IMR-90 (cell line): ENCODE results near the gene MPPED2. TPM values are rescaled to one million over a fixed set of nuclear protein-coding genes. Genes with fewer than 3 reads are reported as not detected.

Experiments used
- ATAC-seq: fragments of 200-7000 bp; cut with Tn5 transposase; 2 replicates; pipeline ENCODE4 v1.9.1; 2020; ENCODE audit warnings: low read depth, mild to moderate bottlenecking, moderate library complexity
- BruUV-seq: library from RNA; stranded (reverse); fragments of 400-500 nt; replicated peaks from 2 replicates; lab custom pipeline; 2021; lab: Mats Ljungman, UMichigan
- CTCF ChIA-PET: fragments of 300-600 bp; formaldehyde crosslinking; extraction: SDS; loops from one replicate; lab custom pipeline; 2021; ENCODE audit warnings: antibody characterized with exemption; lab: Yijun Ruan, JAX
- POLR2A ChIA-PET: fragments of 300-600 bp; sonication (Branson Sonifier 250); formaldehyde crosslinking; loops from one replicate; lab custom pipeline; 2022; ENCODE audit warnings: antibody characterized with exemption; ENCODE audit not compliant: unreplicated experiment; lab: Charles Lee
- DNase-seq: peaks from one replicate; pipeline ENCODE4 v3.0.0; 2013
- H2AFZ ChIP-seq: replicated peaks from 2 replicates; pipeline ENCODE3; 2013; ENCODE audit warnings: low read length, mild to moderate bottlenecking; ENCODE audit not compliant: poor library complexity
- H2AK5ac ChIP-seq: 2 replicates; pipeline ENCODE4 v1.6.1; 2013; ENCODE audit warnings: low read depth, low read length, inconsistent platforms
- H2AK9ac ChIP-seq: replicated peaks from 2 replicates; pipeline ENCODE3; 2013; ENCODE audit warnings: mild to moderate bottlenecking, low read depth, low read length, moderate library complexity; ENCODE audit not compliant: poor library complexity
- H2BK120ac ChIP-seq: 2 replicates; pipeline ENCODE4 v1.6.1; 2013; ENCODE audit warnings: low read depth, low read length, inconsistent platforms
- H2BK15ac ChIP-seq: 3 replicates; pipeline ENCODE4 v1.6.1; 2013; ENCODE audit warnings: low read depth, low read length, inconsistent platforms
- H2BK20ac ChIP-seq: 2 replicates; pipeline ENCODE4 v1.6.1; 2013; ENCODE audit warnings: low read depth, mild to moderate bottlenecking, inconsistent platforms, low read length, moderate library complexity
- H2BK5ac ChIP-seq: 2 replicates; pipeline ENCODE4 v1.6.1; 2013; ENCODE audit warnings: mild to moderate bottlenecking, low read depth, low read length, inconsistent platforms; ENCODE audit not compliant: poor library complexity, severe bottlenecking
- H3K14ac ChIP-seq: replicated peaks from 2 replicates; pipeline ENCODE4 v1.6.1; 2013; ENCODE audit warnings: low read depth, low read length, inconsistent platforms
- H3K18ac ChIP-seq: 2 replicates; pipeline ENCODE4 v1.6.1; 2013; ENCODE audit warnings: low read depth, low read length, control low read depth
- H3K23ac ChIP-seq: 2 replicates; pipeline ENCODE4 v1.6.1; 2013; ENCODE audit warnings: low read depth, low read length, inconsistent platforms
- H3K27ac ChIP-seq: 2 replicates; pipeline ENCODE4 v1.5.1; 2013; ENCODE audit warnings: mild to moderate bottlenecking, control low read depth, low read length; ENCODE audit not compliant: insufficient read depth
- H3K27me3 ChIP-seq: 2 replicates; pipeline ENCODE4 v1.6.1; 2013; ENCODE audit warnings: low read length; ENCODE audit not compliant: control insufficient read depth, insufficient read depth
- H3K36me3 ChIP-seq: 2 replicates; pipeline ENCODE4 v1.6.1; 2013; ENCODE audit warnings: low read length, mixed read lengths; ENCODE audit not compliant: control insufficient read depth, insufficient read depth
- H3K4ac ChIP-seq: 2 replicates; pipeline ENCODE4 v1.6.1; 2013; ENCODE audit warnings: low read depth, low read length, inconsistent platforms
- H3K4me1 ChIP-seq: 2 replicates; pipeline ENCODE4 v1.6.1; 2013; ENCODE audit warnings: low read length, mixed read lengths; ENCODE audit not compliant: control insufficient read depth, insufficient read depth
- H3K4me2 ChIP-seq: 2 replicates; pipeline ENCODE4 v1.6.1; 2013; ENCODE audit warnings: low read depth, mild to moderate bottlenecking, control low read depth, low read length, moderate library complexity
- H3K4me3 ChIP-seq: 2 replicates; pipeline ENCODE4 v1.5.1; 2013; ENCODE audit warnings: low read depth, mild to moderate bottlenecking, control low read depth, low read length, moderate library complexity; ENCODE audit not compliant: insufficient read depth
- H3K56ac ChIP-seq: 2 replicates; pipeline ENCODE4 v1.6.1; 2013; ENCODE audit warnings: low read length, inconsistent platforms; ENCODE audit not compliant: insufficient read depth; ENCODE audit errors: extremely low read depth
- H3K79me1 ChIP-seq, 2 experiments: 2 replicates each; pipeline ENCODE4 v1.6.1; 2013; ENCODE audit warnings: low read length in 2 of 2, inconsistent platforms in 1 of 2, low read depth in 1 of 2
- H3K9ac ChIP-seq: 2 replicates; pipeline ENCODE4 v1.6.1; 2013; ENCODE audit warnings: low read depth, low read length, control low read depth
- H3K9me1 ChIP-seq: 2 replicates; pipeline ENCODE4 v1.6.1; 2013; ENCODE audit warnings: low read length, inconsistent platforms; ENCODE audit not compliant: insufficient read depth
- H3K9me3 ChIP-seq: 2 replicates; pipeline ENCODE4 v1.6.1; 2013; ENCODE audit warnings: low read length; ENCODE audit not compliant: control insufficient read depth, insufficient read depth
- H4K20me1 ChIP-seq: 2 replicates; pipeline ENCODE4 v1.6.1; 2013; ENCODE audit warnings: low read length, inconsistent platforms; ENCODE audit not compliant: insufficient read depth
- H4K5ac ChIP-seq: 2 replicates; pipeline ENCODE4 v1.6.1; 2013; ENCODE audit warnings: mild to moderate bottlenecking, low read depth, low read length, control low read depth
- H4K8ac ChIP-seq, 2 experiments: 2 replicates each; pipeline ENCODE4 v1.6.1; 2013; ENCODE audit warnings: low read depth in 2 of 2, low read length in 2 of 2, control low read depth in 1 of 2, inconsistent platforms in 1 of 2
- H4K91ac ChIP-seq: 2 replicates; pipeline ENCODE4 v1.6.1; 2013; ENCODE audit warnings: low read depth, low read length, inconsistent platforms; ENCODE audit not compliant: insufficient read depth
- BHLHE40 ChIP-seq: fragments of 150-350 bp; IDR thresholded peaks from 2 replicates; pipeline ENCODE4 v1.6.1; 2016; ENCODE audit warnings: mild to moderate bottlenecking, low read depth, low read length
- CEBPB ChIP-seq: IDR thresholded peaks from 2 replicates; pipeline ENCODE4 v1.6.1; 2012; ENCODE audit warnings: low read depth, low read length, improper control_type of control experiment
- CHD1 ChIP-seq: IDR thresholded peaks from 2 replicates; pipeline ENCODE4 v1.6.1; 2012; ENCODE audit warnings: low read depth, low read length, improper control_type of control experiment
- ELK1 ChIP-seq: fragments of 150-350 bp; IDR thresholded peaks from 2 replicates; pipeline ENCODE4 v1.6.1; 2016; ENCODE audit warnings: low read depth, mild to moderate bottlenecking, low read length, moderate library complexity, borderline replicate concordance
- MAZ ChIP-seq: IDR thresholded peaks from 2 replicates; pipeline ENCODE4 v1.6.1; 2012; ENCODE audit warnings: low read depth, mild to moderate bottlenecking, low read length, improper control_type of control experiment, moderate library complexity, borderline replicate concordance
- NFE2L2 ChIP-seq: fragments of 150-350 bp; IDR thresholded peaks from 2 replicates; pipeline ENCODE4 v1.6.1; 2016; ENCODE audit warnings: low read depth, mild to moderate bottlenecking, low read length
- RAD21 ChIP-seq: IDR thresholded peaks from 2 replicates; pipeline ENCODE4 v1.6.1; 2012; ENCODE audit warnings: low read length, improper control_type of control experiment
- RFX5 ChIP-seq: IDR thresholded peaks from 2 replicates; pipeline ENCODE4 v1.8.0; 2012; ENCODE audit warnings: low read depth, mild to moderate bottlenecking, low read length, moderate library complexity
- WGBS, 2 experiments: methylation state at CpG; one replicate each; pipeline versions ENCODE4 v1.1.5 to v1.1.7; 2013; ENCODE audit warnings: missing lambda C conversion rate in 2 of 2; ENCODE audit not compliant: insufficient read length in 1 of 2; ENCODE audit errors: extremely low coverage in 2 of 2; 5-methylcytosine and 5-hydroxymethylcytosine counted together
- dilution Hi-C: fragments of 300-500 bp; cut with HindIII; formaldehyde crosslinking; loops from one replicate; pipeline ENCODE4 v1.14.3; 2018; ENCODE audit warnings: low sequenced_read_pairs; ENCODE audit not compliant: unreplicated experiment
- in situ Hi-C: fragments of 300-500 bp; cut with MboI; formaldehyde crosslinking; loops from 3 replicates; pipeline ENCODE4 v1.14.3; 2019; ENCODE audit warnings: low sequenced_read_pairs, inconsistent platforms, mixed read lengths
- intact Hi-C: fragments of 100-400 bp; cut with micrococcal nuclease; formaldehyde crosslinking; loops from 2 replicates; pipeline ENCODE4 v1.10.0; 2022
- polyA plus RNA-seq, 3 experiments: library from polyadenylated mRNA; depleted of rRNA; stranded (reverse); fragments of >200 nt; gene quantifications; 2 replicates each; pipeline ENCODE4 v1.2.3, GENCODE V29; 2012; ENCODE audit warnings: low replicate concordance in 1 of 3
- total RNA-seq: library from RNA; depleted of rRNA; stranded (reverse); fragments of >200 nt; gene quantifications from 2 replicates; pipeline ENCODE4 v1.2.3, GENCODE V29; 2012

MPPED2 gene
- total and polyA plus RNA-seq, 2 of the 4 experiments (the other 2 are of a cell fraction): 0.10 TPM; not detected in 1

GRCh38 chr11:30549565-30549964 is 36.6 kb downstream of the MPPED2 start:
- ATAC-seq (no peak), DNase-seq (no peak)
- H2BK120ac ChIP-seq: no peak overlapping the region
- H3K36me3 ChIP-seq: no peaks in the 10 kb centered on the region
- H3K27me3 ChIP-seq: no peaks in the 10 kb centered on the region
- H2BK20ac ChIP-seq: no peak overlapping the region
- ChIA-PET CTCF (no interaction called here), POLR2A (no interaction called here)
- no peaks in the 10 kb centered on the region for H3K79me1 ChIP-seq
- TF ChIP-seq RAD21 (no peak), CHD1 (no peak), BHLHE40 (no peak), NFE2L2 (no peak), MAZ (no peak), RFX5 (no peak), CEBPB (no peak), ELK1 (no peak)
- H3K4ac ChIP-seq: no peak overlapping the region
- no peak overlapping the region for H4K91ac ChIP-seq
- H2AFZ ChIP-seq: no peak overlapping the region
- no peaks in the 10 kb centered on the region for H4K20me1 ChIP-seq
- H4K8ac ChIP-seq: no peak overlapping the region
- H3K18ac ChIP-seq: no peak overlapping the region
- H3K9me1 ChIP-seq: no peaks in the 10 kb centered on the region
- H4K5ac ChIP-seq: no peak overlapping the region
- H2BK15ac ChIP-seq: no peak overlapping the region
- H3K4me1 ChIP-seq: no peaks in the 10 kb centered on the region
- H3K23ac ChIP-seq: no peak overlapping the region
- H3K14ac ChIP-seq: no peak overlapping the region
- H3K4me3 ChIP-seq: no peak overlapping the region
- no CpG with 5 or more reads among the region's 4 CpGs for WGBS, 2 experiments
- no peak overlapping the region for H3K56ac ChIP-seq
- no TSS peak for BruUV-seq
- no peak overlapping the region for H2AK9ac ChIP-seq
- H3K27ac ChIP-seq: no peak overlapping the region
- H2BK5ac ChIP-seq: no peak overlapping the region
- no peak overlapping the region for H2AK5ac ChIP-seq
- no peaks in the 10 kb centered on the region for H3K9me3 ChIP-seq
- in situ Hi-C loops (no loop called here), intact Hi-C loops (no loop called here), dilution Hi-C loops (no loop called here)
- no peak overlapping the region for H3K9ac ChIP-seq
- H3K4me2 ChIP-seq: no peak overlapping the region
